ENCODE measurements around the gene GPER1.

GRCh38 chr7:1041551-1042491 lies 46.1 kb upstream of the GPER1 start:
- TF ChIP-seq, protein P1, sequence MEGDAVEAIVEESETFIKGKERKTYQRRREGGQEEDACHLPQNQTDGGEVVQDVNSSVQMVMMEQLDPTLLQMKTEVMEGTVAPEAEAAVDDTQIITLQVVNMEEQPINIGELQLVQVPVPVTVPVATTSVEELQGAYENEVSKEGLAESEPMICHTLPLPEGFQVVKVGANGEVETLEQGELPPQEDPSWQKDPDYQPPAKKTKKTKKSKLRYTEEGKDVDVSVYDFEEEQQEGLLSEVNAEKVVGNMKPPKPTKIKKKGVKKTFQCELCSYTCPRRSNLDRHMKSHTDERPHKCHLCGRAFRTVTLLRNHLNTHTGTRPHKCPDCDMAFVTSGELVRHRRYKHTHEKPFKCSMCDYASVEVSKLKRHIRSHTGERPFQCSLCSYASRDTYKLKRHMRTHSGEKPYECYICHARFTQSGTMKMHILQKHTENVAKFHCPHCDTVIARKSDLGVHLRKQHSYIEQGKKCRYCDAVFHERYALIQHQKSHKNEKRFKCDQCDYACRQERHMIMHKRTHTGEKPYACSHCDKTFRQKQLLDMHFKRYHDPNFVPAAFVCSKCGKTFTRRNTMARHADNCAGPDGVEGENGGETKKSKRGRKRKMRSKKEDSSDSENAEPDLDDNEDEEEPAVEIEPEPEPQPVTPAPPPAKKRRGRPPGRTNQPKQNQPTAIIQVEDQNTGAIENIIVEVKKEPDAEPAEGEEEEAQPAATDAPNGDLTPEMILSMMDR (IDR thresholded peaks at IDR 0.05), result no peak
- no peak for TF ChIP-seq POLR2AphosphoS5 (IDR thresholded peaks at IDR 0.05; ENCODE audit: low read depth, low read length)
- TF ChIP-seq REST (IDR thresholded peaks at IDR 0.05; ENCODE audit: insufficient read depth in 1 of 2, low read depth in 2 of 2, low read length in 1 of 2), result no peak

Data from Panc1 (cell line).